H9 (cell line): ENCODE results near the gene ATXN7. TPM values are rescaled to one million over a fixed set of nuclear protein-coding genes. Genes with fewer than 3 reads are reported as not detected.

Experiments
- DNase-seq: peaks from one replicate; pipeline ENCODE4 v3.0.0-alpha.2; 2017
- H2AFZ ChIP-seq: one replicate; pipeline ENCODE4 v1.6.1; 2013; ENCODE audit warnings: mild to moderate bottlenecking, low read length, control low read depth, moderate library complexity
- H2AK5ac ChIP-seq: 2 replicates; pipeline ENCODE4 v1.6.1; 2013; ENCODE audit warnings: low read length, control low read depth, mixed read lengths; ENCODE audit not compliant: insufficient read length
- H2BK120ac ChIP-seq: one replicate; pipeline ENCODE4 v1.6.1; 2013; ENCODE audit warnings: low read depth, mild to moderate bottlenecking, low read length, control low read depth, inconsistent platforms; ENCODE audit not compliant: poor library complexity, severe bottlenecking
- H2BK12ac ChIP-seq: 2 replicates; pipeline ENCODE4 v1.6.1; 2013; ENCODE audit warnings: low read length, control low read depth, mixed read lengths, low read depth; ENCODE audit not compliant: insufficient read length
- H2BK15ac ChIP-seq: 2 replicates; pipeline ENCODE4 v1.6.1; 2013; ENCODE audit warnings: low read depth, low read length, control low read depth
- H2BK20ac ChIP-seq: one replicate; pipeline ENCODE4 v1.6.1; 2013; ENCODE audit warnings: low read depth, mild to moderate bottlenecking, low read length, control low read depth, inconsistent platforms; ENCODE audit not compliant: poor library complexity, severe bottlenecking
- H2BK5ac ChIP-seq: 2 replicates; pipeline ENCODE4 v1.6.1; 2013; ENCODE audit warnings: low read length, control low read depth, mixed read lengths; ENCODE audit not compliant: insufficient read length
- H3K14ac ChIP-seq: 2 replicates; pipeline ENCODE4 v1.6.1; 2013; ENCODE audit warnings: low read length, control low read depth; ENCODE audit not compliant: insufficient read depth
- H3K18ac ChIP-seq: 2 replicates; pipeline ENCODE4 v1.6.1; 2013; ENCODE audit warnings: low read depth, mild to moderate bottlenecking, mixed read lengths, low read length, control low read depth; ENCODE audit not compliant: insufficient read length
- H3K23ac ChIP-seq: 2 replicates; pipeline ENCODE4 v1.6.1; 2013; ENCODE audit warnings: low read length, control low read depth, mixed read lengths, low read depth; ENCODE audit not compliant: insufficient read length
- H3K23me2 ChIP-seq: 2 replicates; pipeline ENCODE4 v1.6.1; 2013; ENCODE audit warnings: low read depth, mild to moderate bottlenecking, mixed read lengths, low read length, control low read depth; ENCODE audit not compliant: insufficient read length, poor library complexity, severe bottlenecking
- H3K27ac ChIP-seq: 2 replicates; pipeline ENCODE4 v1.5.1; 2013; ENCODE audit warnings: low read length, control low read depth, mixed read lengths, low read depth; ENCODE audit not compliant: insufficient read length
- H3K27me3 ChIP-seq: 2 replicates; pipeline ENCODE4 v1.6.1; 2013; ENCODE audit warnings: low read length, control low read depth, inconsistent platforms; ENCODE audit not compliant: insufficient read depth
- H3K4ac ChIP-seq: 2 replicates; pipeline ENCODE4 v1.6.1; 2013; ENCODE audit warnings: low read depth, mild to moderate bottlenecking, control low read depth, inconsistent platforms, low read length, moderate library complexity
- H3K4me1 ChIP-seq: 2 replicates; pipeline ENCODE4 v1.6.1; 2013; ENCODE audit warnings: low read length, control low read depth, inconsistent platforms; ENCODE audit not compliant: insufficient read depth
- H3K4me2 ChIP-seq: 2 replicates; pipeline ENCODE4 v1.6.1; 2013; ENCODE audit warnings: low read length, control low read depth, mixed read lengths; ENCODE audit not compliant: insufficient read length, insufficient read depth
- H3K56ac ChIP-seq: 2 replicates; pipeline ENCODE4 v1.6.1; 2013; ENCODE audit warnings: low read depth, mild to moderate bottlenecking, mixed read lengths, low read length, control low read depth; ENCODE audit not compliant: insufficient read length
- H3K79me1 ChIP-seq: 2 replicates; pipeline ENCODE4 v1.6.1; 2013; ENCODE audit warnings: low read depth, mild to moderate bottlenecking, moderate library complexity, low read length, control low read depth, inconsistent platforms; ENCODE audit not compliant: insufficient read depth, poor library complexity, severe bottlenecking
- H3K79me2 ChIP-seq: 2 replicates; pipeline ENCODE4 v1.6.1; 2013; ENCODE audit warnings: low read length, control low read depth, inconsistent platforms; ENCODE audit not compliant: insufficient read depth
- H3K9ac ChIP-seq: 2 replicates; pipeline ENCODE4 v1.6.1; 2013; ENCODE audit warnings: low read length, control low read depth, mixed read lengths; ENCODE audit not compliant: insufficient read length; ENCODE audit errors: extremely low read depth
- H3K9me3 ChIP-seq: one replicate; pipeline ENCODE4 v1.6.1; 2013; ENCODE audit warnings: low read depth, low read length, inconsistent platforms; ENCODE audit not compliant: control insufficient read depth
- H3T11ph ChIP-seq: one replicate; pipeline ENCODE4 v1.6.1; 2013; ENCODE audit warnings: mild to moderate bottlenecking, low read length, control low read depth, inconsistent platforms
- H4K20me1 ChIP-seq: one replicate; pipeline ENCODE4 v1.6.1; 2013; ENCODE audit not compliant: control insufficient read depth, insufficient read length, insufficient read depth
- H4K5ac ChIP-seq: 2 replicates; pipeline ENCODE4 v1.6.1; 2013; ENCODE audit warnings: low read depth, mild to moderate bottlenecking, mixed read lengths, low read length, control low read depth; ENCODE audit not compliant: insufficient read length
- H4K8ac ChIP-seq: replicated peaks from 2 replicates; pipeline ENCODE4 v1.6.1; 2013; ENCODE audit warnings: low read length, control low read depth, mixed read lengths, low read depth; ENCODE audit not compliant: insufficient read length
- H4K91ac ChIP-seq: 2 replicates; pipeline ENCODE4 v1.6.1; 2013; ENCODE audit warnings: low read depth, mild to moderate bottlenecking, moderate library complexity, mixed read lengths, low read length, control low read depth; ENCODE audit not compliant: insufficient read length
- H3K27ac Mint-ChIP-seq, 3 experiments: 2 replicates in 2 of 3; 3 replicates in 1 of 3; pipeline ENCODE4 v1.8.0; 2020 to 2021; ENCODE audit warnings: mixed read lengths in 3 of 3, mild to moderate bottlenecking in 1 of 3, moderate library complexity in 1 of 3
- H3K27me3 Mint-ChIP-seq: 2 replicates; pipeline ENCODE4 v1.8.0; 2021; ENCODE audit warnings: low read depth, mild to moderate bottlenecking, moderate library complexity, mixed read lengths
- H3K36me3 Mint-ChIP-seq, 3 experiments: 2 replicates in 2 of 3; 3 replicates in 1 of 3; pipeline ENCODE4 v1.8.0; 2020 to 2021; ENCODE audit warnings: low read depth in 3 of 3, mixed read lengths in 3 of 3; ENCODE audit not compliant: insufficient read depth in 1 of 3
- H3K4me1 Mint-ChIP-seq, 2 experiments: 2 replicates each; pipeline ENCODE4 v1.8.0; 2020; ENCODE audit warnings: mixed read lengths in 2 of 2
- H3K4me3 Mint-ChIP-seq, 2 experiments: 2 replicates in 1 of 2; 3 replicates in 1 of 2; pipeline ENCODE4 v1.8.0; 2020 to 2021; ENCODE audit warnings: mild to moderate bottlenecking in 2 of 2, mixed read lengths in 2 of 2, moderate library complexity in 1 of 2
- H3K9me3 Mint-ChIP-seq, 2 experiments: 2 replicates in 1 of 2; 3 replicates in 1 of 2; pipeline ENCODE4 v1.8.0; 2020; ENCODE audit warnings: mild to moderate bottlenecking in 2 of 2, mixed read lengths in 2 of 2, moderate library complexity in 1 of 2
- CTCF ChIP-seq: fragments of 200-600 bp; sonication (generic); conservative IDR thresholded peaks from 3 replicates; pipeline ENCODE4 v1.8.0; 2021; ENCODE audit warnings: antibody characterized with exemption, mild to moderate bottlenecking
- WGBS: extraction: QIAGEN DNeasy Blood & Tissue Kit; methylation state at CpG from one replicate; pipeline ENCODE4 v1.1.7; 2013; ENCODE audit warnings: missing lambda C conversion rate, low lambda C conversion rate, mixed read lengths; ENCODE audit not compliant: insufficient read length; ENCODE audit errors: extremely low coverage; 5-methylcytosine and 5-hydroxymethylcytosine counted together
- total RNA-seq: library from RNA; stranded (reverse); gene quantifications from 2 replicates; pipeline ENCODE4 v1.2.1, GENCODE V29; 2021

The ATXN7 gene
- total RNA-seq, 1 experiment from 2014 or later = 21.5 TPM

- Histone ChIP-seq H3K79me2 (no peaks in the 10 kb centered on the region), H3T11ph (no peak overlapping the region), H4K91ac (no peak overlapping the region), H3K23ac (no peak overlapping the region), H2BK120ac (no peak overlapping the region), H3K9ac (no peak overlapping the region), H3K4ac (no peak overlapping the region), H2BK5ac (no peak overlapping the region), H3K14ac (no peak overlapping the region), H2BK12ac (no peak overlapping the region), H3K4me1 (peaks cover 6% of the 10 kb centered on the region), H3K79me1 (no peaks in the 10 kb centered on the region), H4K5ac (no peak overlapping the region), H3K27me3 (no peaks in the 10 kb centered on the region), H3K27ac (no peak overlapping the region), H3K9me3 (no peaks in the 10 kb centered on the region), H3K18ac (no peak overlapping the region), H2BK20ac (no peak overlapping the region), H2AK5ac (no peak overlapping the region), H4K8ac (no peak overlapping the region), H3K23me2 (no peaks in the 10 kb centered on the region), H3K4me2 (no peak overlapping the region), H2AFZ (no peak overlapping the region), H2BK15ac (no peak overlapping the region), H4K20me1 (no peaks in the 10 kb centered on the region), H3K56ac (no peak overlapping the region)
- DNase-seq = no peak
- H3K27me3 Mint-ChIP-seq = no peaks in the 10 kb centered on the region
- WGBS = no CpG with 5 or more reads among the region's 3 CpGs
- no peaks in the 10 kb centered on the region for H3K9me3 Mint-ChIP-seq
- H3K27ac Mint-ChIP-seq = peak overlapping the region; percentile 9 to 75 (median 55); a peak in 3 of 7 replicates
- no peak for TF ChIP-seq CTCF
- H3K36me3 Mint-ChIP-seq = peaks cover 0 to 7% (median 5%) of the 10 kb centered on the region in 3 experiments; a peak in 3 of 7 replicates
- H3K4me3 Mint-ChIP-seq = peak overlapping the region in 1 of 2 experiments; percentile 52; a peak in 2 of 5 replicates
- peaks cover 29 to 50% of the 10 kb centered on the region in 2 experiments for H3K4me1 Mint-ChIP-seq
These were observed 91.5 kb downstream of the ATXN7 start for GRCh38 chr3:63955036-63955650.
